Neutrophil (primary cell): ENCODE results near the gene GYPC.

Experiments
- H3K27ac ChIP-seq: fragments of 200-600 bp; sonication (generic); 2 replicates; pipeline ENCODE4 v1.5.1; 2016; ENCODE audit warnings: mild to moderate bottlenecking, moderate library complexity
- H3K27me3 ChIP-seq: fragments of 200-600 bp; sonication (generic); 2 replicates; pipeline ENCODE4 v1.6.0; 2016; ENCODE audit warnings: mild to moderate bottlenecking
- H3K36me3 ChIP-seq: fragments of 200-600 bp; sonication (generic); 2 replicates; pipeline ENCODE4 v1.5.1; 2017
- H3K4me1 ChIP-seq, 2 experiments: fragments of 200-600 bp in 1 of 2; sonication (generic) in 1 of 2; 1 replicate in 1 of 2; 2 replicates in 1 of 2; pipeline versions ENCODE4 v1.5.1 to v1.6.1; 2013 to 2016; ENCODE audit warnings: low read depth in 1 of 2, low read length in 1 of 2, mild to moderate bottlenecking in 1 of 2, moderate library complexity in 1 of 2; ENCODE audit not compliant: control insufficient read depth in 1 of 2, insufficient read depth in 1 of 2
- H3K4me3 ChIP-seq, 2 experiments: fragments of 200-600 bp in 1 of 2; sonication (generic) in 1 of 2; 1 replicate in 1 of 2; 2 replicates in 1 of 2; pipeline ENCODE4 v1.5.1; 2013 to 2016; ENCODE audit warnings: low read depth in 1 of 2, low read length in 1 of 2, mild to moderate bottlenecking in 1 of 2, moderate library complexity in 1 of 2
- H3K9me3 ChIP-seq: fragments of 200-600 bp; sonication (generic); 2 replicates; pipeline ENCODE4 v1.5.1; 2016
- CTCF ChIP-seq: fragments of 200-600 bp; sonication (generic); IDR thresholded peaks from 2 replicates; pipeline ENCODE4 v1.5.1; 2016; ENCODE audit warnings: antibody characterized with exemption

The GYPC gene

GRCh38 chr2:126652323-126652891 is 3.6 kb upstream of the GYPC start:
- Histone ChIP-seq H3K4me3 (no peak overlapping the region), H3K9me3 (no peaks in the 10 kb centered on the region), H3K36me3 (no peaks in the 10 kb centered on the region), H3K4me1 (peaks cover 19 to 24% of the 10 kb centered on the region in 2 experiments), H3K27me3 (no peaks in the 10 kb centered on the region), H3K27ac (no peak overlapping the region)
- TF ChIP-seq CTCF, result no peak

GRCh38 chr2:126653109-126653508 is 2.8 kb upstream of the GYPC start:
- H3K27me3 ChIP-seq, result no peaks in the 10 kb centered on the region
- TF ChIP-seq CTCF, result no peak
- no peaks in the 10 kb centered on the region for H3K9me3 ChIP-seq
- H3K4me3 ChIP-seq, result no peak overlapping the region
- H3K36me3 ChIP-seq, result no peaks in the 10 kb centered on the region
- H3K27ac ChIP-seq, result no peak overlapping the region
- H3K4me1 ChIP-seq, result peaks cover 26 to 31% of the 10 kb centered on the region in 2 experiments

- H3K4me3 ChIP-seq, result no peak overlapping the region
- TF ChIP-seq CTCF, result no peak
- no peaks in the 10 kb centered on the region for H3K9me3 ChIP-seq
- no peaks in the 10 kb centered on the region for H3K36me3 ChIP-seq
- no peak overlapping the region for H3K27ac ChIP-seq
- H3K4me1 ChIP-seq, result peaks cover 32 to 38% of the 10 kb centered on the region in 2 experiments
- no peaks in the 10 kb centered on the region for H3K27me3 ChIP-seq
Observed at GRCh38 chr2:126653761-126654160, 2.2 kb upstream of the GYPC start.

GRCh38 chr2:126655051-126655450 is 907 bp upstream of the GYPC start:
- peak overlapping the region; percentile 92 for H3K27ac ChIP-seq

GRCh38 chr2:126656431-126657147 is 631 bp downstream of the GYPC start:
- Histone ChIP-seq H3K4me1 (peaks cover 61 to 66% of the 10 kb centered on the region in 2 experiments), H3K9me3 (no peaks in the 10 kb centered on the region), H3K36me3 (no peaks in the 10 kb centered on the region), H3K27me3 (no peaks in the 10 kb centered on the region), H3K27ac (peak overlapping the region; percentile 92), H3K4me3 (peak overlapping the region; percentile 59 to 90)
- no peak for TF ChIP-seq CTCF

More at GRCh38 chr2:126655051-126655450, 907 bp upstream of the GYPC start:
- Histone ChIP-seq H3K36me3 (no peaks in the 10 kb centered on the region), H3K4me1 (peaks cover 45 to 51% of the 10 kb centered on the region in 2 experiments), H3K4me3 (no peak overlapping the region), H3K27me3 (no peaks in the 10 kb centered on the region), H3K9me3 (no peaks in the 10 kb centered on the region)
- no peak for TF ChIP-seq CTCF
